GM19099 (cell line): ENCODE measurements around the gene EDEM1.

ENCODE experiments used
- POLR2A ChIP-seq: IDR thresholded peaks from 3 replicates; pipeline ENCODE4 v1.6.1; 2011; ENCODE audit warnings: low read depth; ENCODE audit not compliant: insufficient read length; ENCODE audit errors: extremely low read depth

The EDEM1 gene

GRCh38 chr3:5231487-5231886, 44.0 kb downstream of the EDEM1 start:
- no peak for TF ChIP-seq POLR2A

- TF ChIP-seq POLR2A: no peak
Observed at GRCh38 chr3:5232570-5232969, 45.1 kb downstream of the EDEM1 start.

- TF ChIP-seq POLR2A: no peak
Observed at GRCh38 chr3:5233026-5233425, 45.5 kb downstream of the EDEM1 start.

- TF ChIP-seq POLR2A: no peak
Observed at GRCh38 chr3:5235655-5236054, 48.1 kb downstream of the EDEM1 start.

- no peak for TF ChIP-seq POLR2A
Observed at GRCh38 chr3:5238545-5238944, 51.0 kb downstream of the EDEM1 start.

GRCh38 chr3:5239602-5240001, 52.1 kb downstream of the EDEM1 start:
- TF ChIP-seq POLR2A: no peak

GRCh38 chr3:5240740-5241139, 53.2 kb downstream of the EDEM1 start:
- TF ChIP-seq POLR2A: no peak

GRCh38 chr3:5245927-5246326, 58.4 kb downstream of the EDEM1 start:
- TF ChIP-seq POLR2A: no peak

GRCh38 chr3:5248822-5249221, 61.3 kb downstream of the EDEM1 start:
- no peak for TF ChIP-seq POLR2A

GRCh38 chr3:5250467-5251195, 63.1 kb downstream of the EDEM1 start:
- TF ChIP-seq POLR2A: no peak

- TF ChIP-seq POLR2A: no peak
Observed at GRCh38 chr3:5251196-5251583, 63.7 kb downstream of the EDEM1 start.

- no peak for TF ChIP-seq POLR2A
Observed at GRCh38 chr3:5252131-5252530, 64.6 kb downstream of the EDEM1 start.

- TF ChIP-seq POLR2A: no peak
Observed at GRCh38 chr3:5254281-5255048, 67.0 kb downstream of the EDEM1 start.

- TF ChIP-seq POLR2A: no peak
Observed at GRCh38 chr3:5255404-5256344, 68.2 kb downstream of the EDEM1 start.

- TF ChIP-seq POLR2A: no peak
Observed at GRCh38 chr3:5258526-5258925, 71.0 kb downstream of the EDEM1 start.
